Measurements from ENCODE around the gene NOBOX. TPM values are rescaled to one million over a fixed set of nuclear protein-coding genes. Genes with fewer than 3 reads are reported as not detected.

NOBOX gene
- total RNA-seq (not detected), polyA plus RNA-seq (not detected)
- long read RNA-seq, donor 1, result 0 reads
- long read RNA-seq, donor 2, result 0 reads
- long read RNA-seq, donor 3, result 0 reads

DNA sequence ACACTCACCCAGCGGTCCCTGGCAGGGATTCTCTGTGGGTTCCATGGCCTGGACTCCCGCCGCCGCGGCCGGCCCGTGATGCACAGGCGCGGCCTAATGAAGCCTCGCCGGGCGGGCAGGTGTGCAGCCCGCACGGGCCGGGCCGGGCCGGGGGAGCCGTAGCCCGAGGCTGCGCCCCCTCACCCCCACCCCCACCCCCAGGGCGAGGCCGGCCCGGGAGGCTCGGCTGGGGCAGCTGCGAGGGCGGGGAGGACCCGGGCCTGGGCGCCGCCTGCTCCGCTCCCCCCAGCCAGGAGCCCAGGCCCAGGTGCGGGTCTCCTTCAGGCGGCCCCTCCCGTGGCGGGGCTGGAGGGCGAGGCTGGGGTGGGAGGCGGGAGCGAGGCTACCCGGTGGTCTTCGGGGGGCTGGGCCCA is at the start of gene NOBOX:
TSS of gene NOBOX (minus strand) at position 45 of the 413 bp plus-strand sequence.
- WGBS, 2 donors, result 92 to 99% methylated on average over 26 to 39 of the region's 39 CpGs
- intact Hi-C loops (cut with DNase I), result no loop called here
- no peak for ATAC-seq
- peaks cover 0 to 5% (median 0%) of the 10 kb centered on the region in 9 donors for H3K4me1 ChIP-seq
- TF ChIP-seq, protein P1, sequence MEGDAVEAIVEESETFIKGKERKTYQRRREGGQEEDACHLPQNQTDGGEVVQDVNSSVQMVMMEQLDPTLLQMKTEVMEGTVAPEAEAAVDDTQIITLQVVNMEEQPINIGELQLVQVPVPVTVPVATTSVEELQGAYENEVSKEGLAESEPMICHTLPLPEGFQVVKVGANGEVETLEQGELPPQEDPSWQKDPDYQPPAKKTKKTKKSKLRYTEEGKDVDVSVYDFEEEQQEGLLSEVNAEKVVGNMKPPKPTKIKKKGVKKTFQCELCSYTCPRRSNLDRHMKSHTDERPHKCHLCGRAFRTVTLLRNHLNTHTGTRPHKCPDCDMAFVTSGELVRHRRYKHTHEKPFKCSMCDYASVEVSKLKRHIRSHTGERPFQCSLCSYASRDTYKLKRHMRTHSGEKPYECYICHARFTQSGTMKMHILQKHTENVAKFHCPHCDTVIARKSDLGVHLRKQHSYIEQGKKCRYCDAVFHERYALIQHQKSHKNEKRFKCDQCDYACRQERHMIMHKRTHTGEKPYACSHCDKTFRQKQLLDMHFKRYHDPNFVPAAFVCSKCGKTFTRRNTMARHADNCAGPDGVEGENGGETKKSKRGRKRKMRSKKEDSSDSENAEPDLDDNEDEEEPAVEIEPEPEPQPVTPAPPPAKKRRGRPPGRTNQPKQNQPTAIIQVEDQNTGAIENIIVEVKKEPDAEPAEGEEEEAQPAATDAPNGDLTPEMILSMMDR (IDR thresholded peaks at IDR 0.05), result no peak
- peaks cover 0 to 14% (median 0%) of the 10 kb centered on the region in 7 donors for H3K27me3 ChIP-seq
- no peak for DNase-seq
- H3K9me3 ChIP-seq, result no peaks in the 10 kb centered on the region
- H3K4me3 ChIP-seq, result no peak within 1 kb of the TSS
- no peaks in the 10 kb centered on the region for H3K36me3 ChIP-seq
- no peak within 1 kb of the TSS for H3K27ac ChIP-seq

DNA sequence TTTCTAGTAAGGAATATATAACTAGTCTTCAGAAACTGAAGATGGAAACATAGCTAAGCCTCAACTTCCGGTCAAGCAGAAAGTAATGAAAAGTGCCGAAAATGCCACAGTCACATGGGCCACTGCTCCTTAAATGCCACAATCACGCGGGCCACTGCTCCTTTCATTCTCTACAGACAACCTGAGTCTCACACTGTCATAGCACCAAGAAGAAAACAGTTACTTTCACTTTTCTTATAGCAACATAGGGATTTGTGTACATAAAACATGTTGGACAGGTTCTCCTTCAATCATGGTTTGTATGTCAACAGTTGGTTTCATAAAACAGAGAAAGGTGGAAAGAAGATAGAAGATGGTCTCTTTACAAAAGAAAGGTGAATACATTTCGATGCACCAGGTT is 48.6 kb upstream of the NOBOX start:
- peaks cover 0 to 5% (median 0%) of the 10 kb centered on the region in 9 donors for H3K36me3 ChIP-seq
- H3K27me3 ChIP-seq, result no peaks in the 10 kb centered on the region
- 95 to 97% methylated on average over 5 of the region's 5 CpGs for WGBS, 2 donors
- ATAC-seq (no peak), DNase-seq (no peak)
- H3K4me1 ChIP-seq, result no peaks in the 10 kb centered on the region
- intact Hi-C loops (cut with DNase I), result no loop called here
- TF ChIP-seq, protein P1 (IDR thresholded peaks at IDR 0.05), result no peak
- no peak overlapping the region for H3K27ac ChIP-seq
- no peak overlapping the region for H3K4me3 ChIP-seq
- H3K9me3 ChIP-seq, result no peaks in the 10 kb centered on the region

DNA sequence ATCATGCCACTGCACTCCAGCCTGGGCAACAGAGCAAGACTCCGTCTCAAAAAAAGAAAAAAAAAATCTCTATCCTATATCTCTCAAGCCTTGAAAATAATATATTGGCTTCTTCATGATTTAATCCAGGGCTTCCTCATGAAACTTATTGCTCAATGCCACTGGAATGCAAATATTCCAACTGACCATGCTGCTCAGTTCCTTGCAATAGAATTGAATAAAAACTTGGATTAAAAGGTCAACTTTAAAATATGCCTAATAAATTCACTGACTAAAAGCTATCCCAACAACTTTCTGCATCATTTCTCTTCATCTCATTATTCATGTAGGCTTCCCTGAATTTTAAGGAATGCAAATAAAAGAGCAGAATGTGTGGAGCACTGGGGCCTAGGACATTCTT is 42.1 kb upstream of the NOBOX start:
- 86% methylated on average over 1 of the region's 1 CpG for WGBS, 2 donors
- Histone ChIP-seq H3K9me3 (no peaks in the 10 kb centered on the region), H3K4me1 (no peaks in the 10 kb centered on the region), H3K36me3 (no peaks in the 10 kb centered on the region), H3K27ac (no peak overlapping the region), H3K4me3 (no peak overlapping the region), H3K27me3 (no peaks in the 10 kb centered on the region)
- intact Hi-C loops (cut with DNase I), result no loop called here
- DNase-seq (no peak), ATAC-seq (no peak)
- TF ChIP-seq, protein P1 (IDR thresholded peaks at IDR 0.05), result no peak

DNA sequence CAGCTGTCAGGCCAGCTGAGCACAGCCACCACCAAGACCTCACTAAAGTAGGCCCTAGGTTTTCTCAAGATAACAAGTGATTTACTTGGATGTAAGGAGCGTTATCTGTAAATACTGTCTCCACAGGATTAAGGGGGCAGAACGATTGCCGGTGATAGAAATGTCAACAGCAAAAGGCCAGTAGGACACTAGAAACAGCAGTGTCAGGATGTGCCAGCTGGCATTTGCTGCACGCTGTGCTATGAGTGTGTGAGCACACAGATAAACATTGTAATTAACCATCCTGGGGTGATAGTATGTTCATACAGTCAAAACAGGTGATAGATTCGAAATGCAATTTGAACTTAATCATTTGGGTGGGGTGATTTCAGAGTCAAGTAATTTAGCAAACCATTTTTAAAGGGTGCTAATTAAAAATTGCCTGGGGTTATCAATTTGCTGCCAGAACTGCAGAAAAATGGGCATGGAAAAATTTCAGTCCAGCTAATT is 36.3 kb upstream of the NOBOX start:
- Histone ChIP-seq H3K4me1 (no peaks in the 10 kb centered on the region), H3K9me3 (no peaks in the 10 kb centered on the region), H3K27me3 (no peaks in the 10 kb centered on the region), H3K27ac (no peak overlapping the region), H3K36me3 (no peaks in the 10 kb centered on the region), H3K4me3 (no peak overlapping the region)
- DNase-seq (no peak), ATAC-seq (no peak)
- 11 to 15% methylated on average over 5 of the region's 5 CpGs for WGBS, 2 donors
- intact Hi-C loops (cut with DNase I), result no loop called here
- TF ChIP-seq, protein P1 (IDR thresholded peaks at IDR 0.05), result no peak

All from heart right ventricle (tissue), 16 donors.